ENCODE results near the gene ANAPC2. TPM values are rescaled to one million over a fixed set of nuclear protein-coding genes. Genes with fewer than 3 reads are reported as not detected.
A peak's percentile ranks its signal among the peaks of the same experiment; 100 is the strongest.

Gene ANAPC2
- polyA plus RNA-seq, 1 experiment: 12.1 TPM

GRCh38 chr9:137191691-137192447, 3.5 kb upstream of the ANAPC2 start:
- Histone ChIP-seq H3K27ac (ENCODE audit: low read depth, low read length) (no peak overlapping the region), H3K27me3 (ENCODE audit: control insufficient read depth, insufficient read depth, low read length) (no peaks in the 10 kb centered on the region), H3K4me3 (ENCODE audit: low read depth, low read length) (no peak overlapping the region), H3K9me3 (ENCODE audit: control insufficient read depth, insufficient read depth, low read length) (no peaks in the 10 kb centered on the region; the same call in 1 of the 2 replicates)
- ChIA-PET POLR2A (no interaction called here), CTCF (interaction anchor here (1.3 kb wide), 1 partner anchor 45 kb away, joined by 4 read pairs; no protein-coding TSS in a partner anchor)
- no peak for DNase-seq (ENCODE audit: low read depth, low spot score)
- TF ChIP-seq, protein P1, sequence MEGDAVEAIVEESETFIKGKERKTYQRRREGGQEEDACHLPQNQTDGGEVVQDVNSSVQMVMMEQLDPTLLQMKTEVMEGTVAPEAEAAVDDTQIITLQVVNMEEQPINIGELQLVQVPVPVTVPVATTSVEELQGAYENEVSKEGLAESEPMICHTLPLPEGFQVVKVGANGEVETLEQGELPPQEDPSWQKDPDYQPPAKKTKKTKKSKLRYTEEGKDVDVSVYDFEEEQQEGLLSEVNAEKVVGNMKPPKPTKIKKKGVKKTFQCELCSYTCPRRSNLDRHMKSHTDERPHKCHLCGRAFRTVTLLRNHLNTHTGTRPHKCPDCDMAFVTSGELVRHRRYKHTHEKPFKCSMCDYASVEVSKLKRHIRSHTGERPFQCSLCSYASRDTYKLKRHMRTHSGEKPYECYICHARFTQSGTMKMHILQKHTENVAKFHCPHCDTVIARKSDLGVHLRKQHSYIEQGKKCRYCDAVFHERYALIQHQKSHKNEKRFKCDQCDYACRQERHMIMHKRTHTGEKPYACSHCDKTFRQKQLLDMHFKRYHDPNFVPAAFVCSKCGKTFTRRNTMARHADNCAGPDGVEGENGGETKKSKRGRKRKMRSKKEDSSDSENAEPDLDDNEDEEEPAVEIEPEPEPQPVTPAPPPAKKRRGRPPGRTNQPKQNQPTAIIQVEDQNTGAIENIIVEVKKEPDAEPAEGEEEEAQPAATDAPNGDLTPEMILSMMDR (IDR thresholded peaks at IDR 0.05; ENCODE audit: low read depth, low read length): no peak

- TF ChIP-seq, protein P1 (IDR thresholded peaks at IDR 0.05; ENCODE audit: low read depth, low read length): no peak
- Histone ChIP-seq H3K4me3 (ENCODE audit: low read depth, low read length) (no peak overlapping the region), H3K27ac (ENCODE audit: low read depth, low read length) (no peak overlapping the region), H3K27me3 (ENCODE audit: control insufficient read depth, insufficient read depth, low read length) (no peaks in the 10 kb centered on the region), H3K9me3 (ENCODE audit: control insufficient read depth, insufficient read depth, low read length) (no peaks in the 10 kb centered on the region; the same call in 1 of the 2 replicates)
- DNase-seq (ENCODE audit: low read depth, low spot score): no peak
- ChIA-PET CTCF (no interaction called here), POLR2A (no interaction called here)
These were observed 2.9 kb upstream of the ANAPC2 start for GRCh38 chr9:137191245-137191644.

DNA sequence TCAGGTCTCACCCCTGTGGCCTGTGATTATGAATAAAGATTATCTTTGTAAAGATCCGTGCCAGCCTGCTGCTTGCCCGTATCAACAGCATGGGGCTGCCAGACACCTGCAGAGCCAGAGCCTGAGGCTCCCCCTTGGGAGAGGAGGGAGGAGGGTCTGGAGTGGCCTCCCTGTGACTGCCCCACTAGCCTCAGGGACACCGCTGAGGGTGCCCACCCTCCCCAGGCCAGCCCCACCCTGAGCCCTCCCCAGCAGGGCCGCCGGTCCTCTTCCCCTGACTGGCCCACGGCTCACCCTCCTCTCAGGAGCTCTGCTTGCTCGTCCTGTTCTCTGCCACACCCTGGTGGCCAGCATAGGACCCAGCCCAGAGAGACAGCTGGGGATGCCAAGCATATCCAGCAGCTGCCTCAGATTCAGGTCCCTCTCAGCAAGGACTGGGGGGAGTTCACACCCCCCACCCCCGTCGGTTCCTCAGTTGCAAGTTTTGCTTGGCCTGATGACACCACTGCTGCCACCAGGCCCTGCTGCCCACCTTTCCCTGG, 2.0 kb upstream of the ANAPC2 start:
- H3K9me3 ChIP-seq (ENCODE audit: control insufficient read depth, insufficient read depth, low read length): no peaks in the 10 kb centered on the region; the same call in 1 of the 2 replicates
- POLR2A ChIA-PET: interaction anchor here (3.2 kb wide), 1 partner anchor 10 kb away, joined by 38 read pairs; the partner anchor contains the start of gene TPRN
- CTCF ChIA-PET: interaction anchor here (1.7 to 3.7 kb wide), 2 partner anchors 14 to 46 kb away, joined by 8 to 17 read pairs; no protein-coding TSS in a partner anchor
- no peak overlapping the region for H3K27ac ChIP-seq (ENCODE audit: low read depth, low read length)
- no peak for DNase-seq (ENCODE audit: low read depth, low spot score)
- H3K27me3 ChIP-seq (ENCODE audit: control insufficient read depth, insufficient read depth, low read length): no peaks in the 10 kb centered on the region
- no peak overlapping the region for H3K4me3 ChIP-seq (ENCODE audit: low read depth, low read length)
- TF ChIP-seq, protein P1 (IDR thresholded peaks at IDR 0.05; ENCODE audit: low read depth, low read length): no peak

- ChIA-PET CTCF (interaction anchor here (0.5 to 3.7 kb wide), 10 partner anchors 8 to 71 kb away, joined by 3 to 17 read pairs (median 6); partner anchors contain the start of genes RNF224 and TPRN), POLR2A (interaction anchor here (0.5 to 3.2 kb wide), 24 partner anchors 9 to 306 kb away, joined by 3 to 38 read pairs (median 5); partner anchors contain the start of genes EXD3, MAN1B1, NDOR1 and NELFB)
- TF ChIP-seq, protein P1 (IDR thresholded peaks at IDR 0.05; ENCODE audit: low read depth, low read length): no peak
These were observed 1.2 kb upstream of the ANAPC2 start for GRCh38 chr9:137189297-137190295.

More at GRCh38 chr9:137189297-137190295, 1.2 kb upstream of the ANAPC2 start:
- H3K9me3 ChIP-seq (ENCODE audit: control insufficient read depth, insufficient read depth, low read length): no peaks in the 10 kb centered on the region; the same call in 1 of the 2 replicates
- no peak for DNase-seq (ENCODE audit: low read depth, low spot score)
- H3K27me3 ChIP-seq (ENCODE audit: control insufficient read depth, insufficient read depth, low read length): no peaks in the 10 kb centered on the region
- H3K27ac ChIP-seq (ENCODE audit: low read depth, low read length): peak overlapping the region; percentile 96
- peak overlapping the region; percentile 94 for H3K4me3 ChIP-seq (ENCODE audit: low read depth, low read length)

Data from AG04450 (cell line).